K562 (cell line): ENCODE measurements around the gene HNRNPA3. TPM values are rescaled to one million over a fixed set of nuclear protein-coding genes. Genes with fewer than 3 reads are reported as not detected.

Experiments
- ADNP ChIP-seq: fragments of 200-800 bp; sonication (Bioruptor generic); IDR thresholded peaks from 2 replicates; pipeline ENCODE4 v1.6.1; 2016; ENCODE audit warnings: missing genetic modification characterization, missing compliant biosample characterization
- ARNT ChIP-seq, 2 experiments: fragments of 450-650 bp; IDR thresholded peaks; 2 replicates each; pipeline ENCODE4 v1.6.1; 2016; ENCODE audit warnings: mild to moderate bottlenecking in 1 of 2
- CBFA2T2 ChIP-seq: fragments of 450-650 bp; conservative IDR thresholded peaks from 2 replicates; pipeline ENCODE4 v1.6.1; 2017; ENCODE audit warnings: mild to moderate bottlenecking
- COPS2 ChIP-seq: fragments of 450-650 bp; conservative IDR thresholded peaks from 2 replicates; pipeline ENCODE4 v1.6.1; 2016; ENCODE audit warnings: mild to moderate bottlenecking, moderate library complexity
- CREBBP ChIP-seq: IDR thresholded peaks from one replicate; pipeline ENCODE4 v1.6.1; 2012; ENCODE audit warnings: low read depth, mild to moderate bottlenecking, control low read depth, inconsistent platforms, low read length
- E2F8 ChIP-seq: fragments of 450-650 bp; IDR thresholded peaks from 2 replicates; pipeline ENCODE4 v1.7.1; 2018; ENCODE audit warnings: mild to moderate bottlenecking, low read depth; ENCODE audit not compliant: partially characterized antibody
- EZH2 ChIP-seq: IDR thresholded peaks from 2 replicates; pipeline ENCODE4 v1.6.1; 2012; ENCODE audit warnings: low read depth, mild to moderate bottlenecking, inconsistent platforms, low read length, borderline replicate concordance
- GTF2E2 ChIP-seq: fragments of 200-800 bp; sonication (Bioruptor generic); IDR thresholded peaks from 2 replicates; pipeline ENCODE4 v1.6.1; 2016; ENCODE audit warnings: missing genetic modification characterization, missing compliant biosample characterization
- HDAC6 ChIP-seq: IDR thresholded peaks from 2 replicates; pipeline ENCODE4 v1.6.1; 2012; ENCODE audit warnings: low read depth, mild to moderate bottlenecking, control low read depth, inconsistent platforms, low read length, moderate library complexity
- IFI16 ChIP-seq: fragments of 250-450 bp; sonication (Bioruptor Pico); IDR thresholded peaks from 2 replicates; pipeline ENCODE4 v2.1.2; 2022; ENCODE audit warnings: mild to moderate bottlenecking, inconsistent platforms
- JUNB ChIP-seq: fragments of 450-650 bp; formaldehyde crosslinking; conservative IDR thresholded peaks from 2 replicates; pipeline ENCODE4 v1.4.0; 2020; ENCODE audit warnings: mild to moderate bottlenecking
- POLR2H ChIP-seq: IDR thresholded peaks from 2 replicates; pipeline ENCODE4 v1.6.1; 2016; ENCODE audit warnings: missing genetic modification characterization, low read depth, mild to moderate bottlenecking, control low read depth, missing compliant biosample characterization, moderate library complexity
- PRMT5 ChIP-seq: sonication (generic); formaldehyde crosslinking; IDR thresholded peaks from 2 replicates; pipeline ENCODE4 v1.5.0; 2020; ENCODE audit warnings: missing genetic modification reagents
- PTTG1 ChIP-seq: fragments of 450-650 bp; IDR thresholded peaks from 2 replicates; pipeline ENCODE4 v1.6.1; 2016; ENCODE audit warnings: low read depth, mild to moderate bottlenecking, missing genetic modification characterization, missing compliant biosample characterization
- PYGO2 ChIP-seq: fragments of 450-650 bp; IDR thresholded peaks from 2 replicates; pipeline ENCODE4 v1.6.1; 2016; ENCODE audit warnings: mild to moderate bottlenecking, missing genetic modification characterization, moderate library complexity, missing compliant biosample characterization
- SUPT5H ChIP-seq: fragments of 450-650 bp; IDR thresholded peaks from 2 replicates; pipeline ENCODE4 v1.6.1; 2016
- TAF7 ChIP-seq: fragments of 450-650 bp; IDR thresholded peaks from 2 replicates; pipeline ENCODE4 v1.6.1; 2016; ENCODE audit warnings: missing genetic modification characterization, missing compliant biosample characterization
- TFE3 ChIP-seq: fragments of 450-650 bp; formaldehyde crosslinking; IDR thresholded peaks from 2 replicates; pipeline ENCODE4 v1.4.0; 2020; ENCODE audit warnings: mild to moderate bottlenecking, mixed read lengths
- ZFP1 ChIP-seq: fragments of 450-650 bp; formaldehyde crosslinking; IDR thresholded peaks from 2 replicates; pipeline ENCODE4 v1.4.0; 2020; ENCODE audit warnings: mild to moderate bottlenecking, mixed read lengths
- ZNF436 ChIP-seq: fragments of 250-450, 450-650 bp; sonication (Bioruptor Pico); formaldehyde crosslinking; IDR thresholded peaks from 2 replicates; pipeline ENCODE4 v1.7.0; 2020; ENCODE audit warnings: mild to moderate bottlenecking
- ZNF830 ChIP-seq: fragments of 250-450 bp; sonication (Bioruptor Pico); IDR thresholded peaks from 2 replicates; pipeline ENCODE4 v1.5.0; 2021; ENCODE audit warnings: mild to moderate bottlenecking
- polyA plus RNA-seq, 8 experiments: library from polyadenylated mRNA; depleted of rRNA in 4 of 8; stranded (reverse) in 5 of 8; unstranded in 3 of 8; fragments of >200 nt; fragmentation: Nextera tagmentation in 2 of 8; fragmentation: Illumina TruSeq in 1 of 8; extraction: Ambion mirVana in 2 of 8; extraction: Trizol in 1 of 8; gene quantifications; 2 replicates each; pipeline versions ENCODE4 v1.2.1 to v1.2.3, GENCODE V29; 2011 to 2014; ENCODE audit warnings: inconsistent platforms in 1 of 8, missing spikeins in 1 of 8
- total RNA-seq, 7 experiments: library from RNA; depleted of rRNA in 6 of 7; stranded (reverse); fragments of >200 nt in 6 of 7; fragmentation: Illumina TruSeq in 2 of 7; extraction: Trizol in 2 of 7; gene quantifications; 2 replicates each; pipeline versions ENCODE4 v1.2.1 to v1.2.3, GENCODE V29; 2011 to 2021; ENCODE audit warnings: low replicate concordance in 1 of 7
- TF ChIP-seq, protein P1 (sequence below): fragments of 250-450 bp; sonication (Bioruptor Pico); IDR thresholded peaks from 2 replicates; pipeline ENCODE4 v1.9.0; 2021; ENCODE audit warnings: mild to moderate bottlenecking, inconsistent platforms
- TF ChIP-seq, protein P2 (sequence below): sonication (generic); formaldehyde crosslinking; IDR thresholded peaks from 2 replicates; pipeline ENCODE4 v1.8.1; 2023; ENCODE audit warnings: mild to moderate bottlenecking, missing genetic modification reagents

The HNRNPA3 gene
- total and polyA plus RNA-seq, 9 of the 15 experiments (the other 6 are each of a cell fraction or from before 2014, with no cell fraction given): 72.8 to 428 (median 192) TPM

- TF ChIP-seq JUNB (CRISPR knock-in tag) (peak; percentile 89), IFI16 (CRISPR knock-in tag) (no peak), ADNP (tag) (0 out of 2 replicates have a peak, but pooled peaks have one; percentile 16), POLR2H (tag) (peak; percentile 69; the same call in 1 of the 2 replicates), ZNF436 (CRISPR knock-in tag) (no peak), CREBBP (no peak), HDAC6 (no peak), PRMT5 (CRISPR knock-in tag) (no peak), TFE3 (CRISPR knock-in tag) (no peak), PYGO2 (tag) (no peak), COPS2 (no peak), SUPT5H (no peak), PTTG1 (tag) (no peak), EZH2 (no peak), ZNF830 (CRISPR knock-in tag) (no peak), ZFP1 (CRISPR knock-in tag) (peak; percentile 38; the same call in 1 of the 2 replicates), ARNT (IDR thresholded peaks at IDR 0.05) (peak in 1 of 2 experiments; percentile 83; a peak in 2 of 4 replicates), GTF2E2 (no peak; the same call in 1 of the 2 replicates), E2F8 (peak; percentile 53), CBFA2T2 (no peak), TAF7 (tag) (no peak)
- TF ChIP-seq, protein P1, sequence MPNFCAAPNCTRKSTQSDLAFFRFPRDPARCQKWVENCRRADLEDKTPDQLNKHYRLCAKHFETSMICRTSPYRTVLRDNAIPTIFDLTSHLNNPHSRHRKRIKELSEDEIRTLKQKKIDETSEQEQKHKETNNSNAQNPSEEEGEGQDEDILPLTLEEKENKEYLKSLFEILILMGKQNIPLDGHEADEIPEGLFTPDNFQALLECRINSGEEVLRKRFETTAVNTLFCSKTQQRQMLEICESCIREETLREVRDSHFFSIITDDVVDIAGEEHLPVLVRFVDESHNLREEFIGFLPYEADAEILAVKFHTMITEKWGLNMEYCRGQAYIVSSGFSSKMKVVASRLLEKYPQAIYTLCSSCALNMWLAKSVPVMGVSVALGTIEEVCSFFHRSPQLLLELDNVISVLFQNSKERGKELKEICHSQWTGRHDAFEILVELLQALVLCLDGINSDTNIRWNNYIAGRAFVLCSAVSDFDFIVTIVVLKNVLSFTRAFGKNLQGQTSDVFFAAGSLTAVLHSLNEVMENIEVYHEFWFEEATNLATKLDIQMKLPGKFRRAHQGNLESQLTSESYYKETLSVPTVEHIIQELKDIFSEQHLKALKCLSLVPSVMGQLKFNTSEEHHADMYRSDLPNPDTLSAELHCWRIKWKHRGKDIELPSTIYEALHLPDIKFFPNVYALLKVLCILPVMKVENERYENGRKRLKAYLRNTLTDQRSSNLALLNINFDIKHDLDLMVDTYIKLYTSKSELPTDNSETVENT: no peak
- TF ChIP-seq, protein P2, sequence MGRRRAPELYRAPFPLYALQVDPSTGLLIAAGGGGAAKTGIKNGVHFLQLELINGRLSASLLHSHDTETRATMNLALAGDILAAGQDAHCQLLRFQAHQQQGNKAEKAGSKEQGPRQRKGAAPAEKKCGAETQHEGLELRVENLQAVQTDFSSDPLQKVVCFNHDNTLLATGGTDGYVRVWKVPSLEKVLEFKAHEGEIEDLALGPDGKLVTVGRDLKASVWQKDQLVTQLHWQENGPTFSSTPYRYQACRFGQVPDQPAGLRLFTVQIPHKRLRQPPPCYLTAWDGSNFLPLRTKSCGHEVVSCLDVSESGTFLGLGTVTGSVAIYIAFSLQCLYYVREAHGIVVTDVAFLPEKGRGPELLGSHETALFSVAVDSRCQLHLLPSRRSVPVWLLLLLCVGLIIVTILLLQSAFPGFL (CRISPR knock-in tag): no peak
Observed at GRCh38 chr2:177164584-177165052, 48.0 kb upstream of the HNRNPA3 start (continued).
